ENCODE measurements around the gene P2RY12. TPM values are rescaled to one million over a fixed set of nuclear protein-coding genes. Genes with fewer than 3 reads are reported as not detected.

P2RY12 gene
- total and polyA plus RNA-seq, 9 of the 15 experiments (the other 6 are each of a cell fraction or from before 2014, with no cell fraction given): not detected

DNA sequence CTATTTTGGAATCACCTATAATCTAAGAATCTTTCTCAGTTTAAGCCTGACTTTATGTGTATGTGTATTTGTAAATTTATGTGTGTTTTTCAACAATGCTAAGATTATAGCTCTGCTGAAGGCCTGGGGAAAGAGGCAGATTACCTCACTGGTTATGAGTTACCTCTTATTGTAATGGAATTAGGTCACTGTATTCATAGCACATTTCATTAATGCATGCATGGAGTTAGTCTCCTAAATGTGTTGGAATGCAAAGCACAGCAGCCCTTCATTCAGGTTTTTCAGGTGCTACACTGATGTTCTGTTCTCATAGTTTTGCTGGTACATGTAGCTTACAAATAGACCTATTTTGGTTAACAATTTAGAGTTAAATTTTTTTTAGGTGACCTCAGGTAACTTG, 77.4 kb downstream of the P2RY12 start:
- Histone ChIP-seq H3K9me3 (replicated peaks; ENCODE audit: control insufficient read depth, insufficient read depth, low read depth, low read length) (no peaks in the 10 kb centered on the region), H3K27me3 (ENCODE audit: control insufficient read depth in 2 of 2, insufficient read depth in 2 of 2, low read length in 2 of 2) (peaks cover 2 to 9% of the 10 kb centered on the region in 2 experiments; a peak in 2 of 5 replicates), H3K4me2 (ENCODE audit: insufficient read depth, low read length) (no peak overlapping the region), H3K4me1 (replicated peaks in 1 of 2; ENCODE audit: control insufficient read depth in 2 of 2, insufficient read depth in 2 of 2, low read length in 2 of 2) (no peaks in the 10 kb centered on the region), H3K4me3 (no peak overlapping the region), H3K36me3 (ENCODE audit: control insufficient read depth, insufficient read depth, low read length) (no peaks in the 10 kb centered on the region), H3K9me1 (ENCODE audit: control insufficient read depth, insufficient read depth, low read length) (peaks cover 3% of the 10 kb centered on the region), H3K9ac (ENCODE audit: insufficient read depth in 1 of 2, low read depth in 2 of 2, low read length in 2 of 2) (no peak overlapping the region), H3K79me2 (ENCODE audit: control insufficient read depth, insufficient read depth, low read length) (no peaks in the 10 kb centered on the region), H4K20me1 (replicated peaks; ENCODE audit: control insufficient read depth, insufficient read depth, low read length) (no peaks in the 10 kb centered on the region), H3K27ac (ENCODE audit: extremely low read depth, low read depth, low read length) (no peak overlapping the region), H2AFZ (ENCODE audit: low read depth, low read length) (no peak overlapping the region)
- in situ Hi-C loops (cut with MboI) (no loop called here), intact Hi-C loops (cut with micrococcal nuclease) (no loop called here)
- no peak for TF ChIP-seq ZNF384 (IDR thresholded peaks at IDR 0.05; ENCODE audit: low read depth, low read length)
- no peak for TF ChIP-seq ELF2 (CRISPR knock-in tag; IDR thresholded peaks at IDR 0.05)
- no peak for TF ChIP-seq ZNF785 (CRISPR knock-in tag; IDR thresholded peaks at IDR 0.05)
- no peak for TF ChIP-seq TGIF2 (CRISPR knock-in tag; IDR thresholded peaks at IDR 0.05)
- TF ChIP-seq MAFF (IDR thresholded peaks at IDR 0.05; ENCODE audit: low read length): no peak
- TF ChIP-seq ZNF217 (CRISPR knock-in tag; IDR thresholded peaks at IDR 0.05): no peak
- no peak for TF ChIP-seq SIX5 (IDR thresholded peaks at IDR 0.05; ENCODE audit: borderline replicate concordance in 1 of 2, insufficient read depth in 1 of 2, low read depth in 1 of 2, low read length in 2 of 2)
- no peak for TF ChIP-seq NR3C1 (CRISPR knock-in tag; IDR thresholded peaks at IDR 0.05)
- no peak for TF ChIP-seq TFAM (CRISPR knock-in tag; conservative IDR thresholded peaks at IDR 0.05)
- TF ChIP-seq ZC3H4 (CRISPR knock-in tag; IDR thresholded peaks at IDR 0.05; ENCODE audit: borderline replicate concordance): no peak
- no peak for TF ChIP-seq ZNF830 (CRISPR knock-in tag; IDR thresholded peaks at IDR 0.05)
- TF ChIP-seq HOXB6 (CRISPR knock-in tag; IDR thresholded peaks at IDR 0.05; ENCODE audit: borderline replicate concordance): no peak
- TF ChIP-seq CBX2 (IDR thresholded peaks at IDR 0.05; ENCODE audit: insufficient read depth, low read length, poor library complexity, severe bottlenecking): no peak
- no peak for TF ChIP-seq HBP1 (CRISPR knock-in tag; IDR thresholded peaks at IDR 0.05)
- no peak for TF ChIP-seq MCM2 (IDR thresholded peaks at IDR 0.05; ENCODE audit: low read depth)
- TF ChIP-seq ZNF133 (CRISPR knock-in tag; IDR thresholded peaks at IDR 0.05): no peak
- TF ChIP-seq RCOR1 (IDR thresholded peaks at IDR 0.05; ENCODE audit: borderline replicate concordance in 1 of 2, low read depth in 2 of 2, low read length in 2 of 2): no peak
- TF ChIP-seq ZBTB17 (CRISPR knock-in tag; IDR thresholded peaks at IDR 0.05): no peak
- TF ChIP-seq CEBPB (tag; IDR thresholded peaks at IDR 0.05): no peak
- FAIRE-seq (no peak), ATAC-seq (no peak), DNase-seq (ENCODE audit: extremely low read depth in 1 of 4, low spot score in 3 of 4) (no peak)
- ChIA-PET POLR2A (interaction anchor here (0.6 kb wide), 1 partner anchor 419 kb away, joined by 4 read pairs; no protein-coding TSS in a partner anchor), CTCF (ENCODE audit: low intra/inter-chr PET ratio) (no interaction called here)
- BruUV-seq (replicated peaks): no TSS peak

Measured in K562 (cell line).